Forelimb muscle (tissue), 1 donor: ENCODE measurements around the gene THAP11. TPM values are rescaled to one million over a fixed set of nuclear protein-coding genes. Genes with fewer than 3 reads are reported as not detected.
"Not testable (repeated sequence)": the region's sequence is repeated elsewhere in the genome, so short reads cannot be mapped to it uniquely, and the experiment has no call there.

ENCODE experiments used
- DNase-seq: peaks from one replicate; pipeline ENCODE4 v3.0.0-alpha.2; 2013; ENCODE audit warnings: low read depth
- polyA plus RNA-seq: library from polyadenylated mRNA; unstranded; fragments of 120-200 nt; gene quantifications from one replicate; pipeline ENCODE4 v1.2.1, GENCODE V29; 2013; ENCODE audit not compliant: insufficient read length

The THAP11 gene
- polyA plus RNA-seq, 1 donor, result 24.7 TPM

GRCh38 chr16:67862623-67863583 lies 20.8 kb downstream of the THAP11 start:
- DNase-seq, result peak; percentile 72

GRCh38 chr16:67864044-67864443 lies 21.9 kb downstream of the THAP11 start:
- not testable (repeated sequence) for DNase-seq

- no peak for DNase-seq
Observed at GRCh38 chr16:67864594-67864993, 22.5 kb downstream of the THAP11 start.

- no peak for DNase-seq
Observed at GRCh38 chr16:67865318-67865717, 23.2 kb downstream of the THAP11 start.

- no peak for DNase-seq
Observed at GRCh38 chr16:67868290-67868689, 26.2 kb downstream of the THAP11 start.

GRCh38 chr16:67869653-67870052 lies 27.5 kb downstream of the THAP11 start:
- DNase-seq, result no peak

GRCh38 chr16:67871256-67871655 lies 29.1 kb downstream of the THAP11 start:
- no peak for DNase-seq

- DNase-seq, result no peak
Observed at GRCh38 chr16:67872131-67872630, 30.1 kb downstream of the THAP11 start.

- DNase-seq, result no peak
Observed at GRCh38 chr16:67872631-67873434, 30.7 kb downstream of the THAP11 start, which contains the start of gene EDC4. Gene EDC4 (plus strand): TSS chr16:67873052. CDS start chr16:67873262, 210 bp downstream.

GRCh38 chr16:67873435-67874370 lies 31.6 kb downstream of the THAP11 start:
- DNase-seq, result no peak

- DNase-seq, result no peak
Observed at GRCh38 chr16:67874372-67874771, 32.3 kb downstream of the THAP11 start.

GRCh38 chr16:67877064-67877463 lies 34.9 kb downstream of the THAP11 start:
- DNase-seq, result no peak

- no peak for DNase-seq
Observed at GRCh38 chr16:67878232-67878631, 36.1 kb downstream of the THAP11 start.

GRCh38 chr16:67878846-67879245 lies 36.7 kb downstream of the THAP11 start:
- no peak for DNase-seq

GRCh38 chr16:67879462-67879861 lies 37.3 kb downstream of the THAP11 start:
- DNase-seq, result no peak

GRCh38 chr16:67879936-67880335 lies 37.8 kb downstream of the THAP11 start:
- no peak for DNase-seq

GRCh38 chr16:67880584-67880983 lies 38.5 kb downstream of the THAP11 start:
- no peak for DNase-seq

GRCh38 chr16:67881621-67882161 lies 39.6 kb downstream of the THAP11 start:
- no peak for DNase-seq

GRCh38 chr16:67882374-67883145 lies 40.4 kb downstream of the THAP11 start:
- DNase-seq, result no peak
